ENCODE measurements around the gene TRPM2. TPM values are rescaled to one million over a fixed set of nuclear protein-coding genes. Genes with fewer than 3 reads are reported as not detected.

TRPM2 gene
- total and polyA plus RNA-seq, 2 donors (not counting 1 experiment from before 2014, with no cell fraction given): not detected

- Histone ChIP-seq H3K9me3 (ENCODE audit: control insufficient read depth, insufficient read depth, low read depth, low read length) (no peaks in the 10 kb centered on the region), H3K27ac (ENCODE audit: insufficient read depth, low read length) (no peak overlapping the region), H3K4me2 (ENCODE audit: extremely low read depth, insufficient read depth, low read length) (no peak overlapping the region), H3K4me1 (ENCODE audit: control insufficient read depth, extremely low read depth, insufficient read depth, low read length) (no peaks in the 10 kb centered on the region), H3K36me3 (ENCODE audit: control insufficient read depth, insufficient read depth, low read length) (no peaks in the 10 kb centered on the region), H3K79me2 (ENCODE audit: control insufficient read depth, insufficient read depth, low read length) (no peaks in the 10 kb centered on the region), H3K4me3 (replicated peaks in 1 of 4; ENCODE audit: control extremely low read depth in 1 of 4, insufficient read depth in 1 of 4, low read depth in 3 of 4, low read length in 4 of 4) (no peak overlapping the region), H4K20me1 (ENCODE audit: control insufficient read depth, extremely low read depth, insufficient read depth, low read length) (no peaks in the 10 kb centered on the region), H3K27me3 (ENCODE audit: control insufficient read depth, insufficient read depth, low read length) (no peaks in the 10 kb centered on the region), H2AFZ (ENCODE audit: low read length) (no peak overlapping the region), H3K9ac (ENCODE audit: insufficient read depth, low read length) (no peak overlapping the region)
- no peak for DNase-seq (ENCODE audit: low read depth in 2 of 2)
- no peak for TF ChIP-seq EZH2 (IDR thresholded peaks at IDR 0.05; ENCODE audit: low read length, missing control alignments)
- no peak for TF ChIP-seq CTCF (conservative IDR thresholded peaks at IDR 0.05 in 1 of 2, IDR thresholded peaks at IDR 0.05 in 1 of 2; ENCODE audit: low read depth in 1 of 2, low read length in 2 of 2)
These were observed 27.5 kb downstream of the TRPM2 start for GRCh38 chr21:44380876-44381275.

GRCh38 chr21:44381874-44382273 lies 28.5 kb downstream of the TRPM2 start:
- H3K36me3 ChIP-seq (ENCODE audit: control insufficient read depth, insufficient read depth, low read length): no peaks in the 10 kb centered on the region
- TF ChIP-seq EZH2 (IDR thresholded peaks at IDR 0.05; ENCODE audit: low read length, missing control alignments) (no peak), CTCF (conservative IDR thresholded peaks at IDR 0.05 in 1 of 2, IDR thresholded peaks at IDR 0.05 in 1 of 2; ENCODE audit: low read depth in 1 of 2, low read length in 2 of 2) (no peak)
- DNase-seq (ENCODE audit: low read depth in 2 of 2): no peak

DNA sequence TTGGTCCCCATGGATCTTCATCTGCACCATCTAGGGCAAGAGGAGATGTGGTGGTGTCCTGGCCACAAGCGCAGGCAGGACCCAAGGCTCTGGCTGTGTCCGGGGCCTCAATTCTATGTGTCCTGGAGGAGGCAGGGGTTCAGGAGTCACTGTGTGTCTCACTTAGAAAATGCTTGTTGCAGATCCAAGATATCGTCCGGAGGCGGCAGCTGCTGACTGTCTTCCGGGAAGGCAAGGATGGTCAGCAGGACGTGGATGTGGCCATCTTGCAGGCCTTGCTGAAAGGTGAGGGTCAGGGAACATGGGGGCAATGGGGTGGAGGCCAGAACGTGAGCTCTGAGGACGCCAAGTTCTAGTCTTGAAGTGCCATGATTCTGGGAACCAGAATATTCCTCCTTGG lies 29.1 kb downstream of the TRPM2 start:
- Histone ChIP-seq H3K4me2 (ENCODE audit: extremely low read depth, insufficient read depth, low read length) (no peak overlapping the region), H3K9ac (ENCODE audit: insufficient read depth, low read length) (no peak overlapping the region)
- TF ChIP-seq CTCF (conservative IDR thresholded peaks at IDR 0.05 in 1 of 2, IDR thresholded peaks at IDR 0.05 in 1 of 2; ENCODE audit: low read depth in 1 of 2, low read length in 2 of 2): no peak
- TF ChIP-seq EZH2 (IDR thresholded peaks at IDR 0.05; ENCODE audit: low read length, missing control alignments): no peak

More at GRCh38 chr21:44381874-44382273, 28.5 kb downstream of the TRPM2 start:
- Histone ChIP-seq H4K20me1 (ENCODE audit: control insufficient read depth, extremely low read depth, insufficient read depth, low read length) (no peaks in the 10 kb centered on the region), H3K4me3 (replicated peaks in 1 of 4; ENCODE audit: control extremely low read depth in 1 of 4, insufficient read depth in 1 of 4, low read depth in 3 of 4, low read length in 4 of 4) (no peak overlapping the region), H3K9me3 (ENCODE audit: control insufficient read depth, insufficient read depth, low read depth, low read length) (no peaks in the 10 kb centered on the region), H2AFZ (ENCODE audit: low read length) (no peak overlapping the region), H3K4me1 (ENCODE audit: control insufficient read depth, extremely low read depth, insufficient read depth, low read length) (no peaks in the 10 kb centered on the region), H3K27ac (ENCODE audit: insufficient read depth, low read length) (no peak overlapping the region), H3K4me2 (ENCODE audit: extremely low read depth, insufficient read depth, low read length) (no peak overlapping the region), H3K9ac (ENCODE audit: insufficient read depth, low read length) (no peak overlapping the region), H3K79me2 (ENCODE audit: control insufficient read depth, insufficient read depth, low read length) (no peaks in the 10 kb centered on the region), H3K27me3 (ENCODE audit: control insufficient read depth, insufficient read depth, low read length) (no peaks in the 10 kb centered on the region)

More for the DNA sequence above, 29.1 kb downstream of the TRPM2 start:
- Histone ChIP-seq H3K4me1 (ENCODE audit: control insufficient read depth, extremely low read depth, insufficient read depth, low read length) (no peaks in the 10 kb centered on the region), H3K4me3 (replicated peaks in 1 of 4; ENCODE audit: control extremely low read depth in 1 of 4, insufficient read depth in 1 of 4, low read depth in 3 of 4, low read length in 4 of 4) (no peak overlapping the region), H4K20me1 (ENCODE audit: control insufficient read depth, extremely low read depth, insufficient read depth, low read length) (no peaks in the 10 kb centered on the region), H3K79me2 (ENCODE audit: control insufficient read depth, insufficient read depth, low read length) (no peaks in the 10 kb centered on the region), H3K27me3 (ENCODE audit: control insufficient read depth, insufficient read depth, low read length) (no peaks in the 10 kb centered on the region), H3K27ac (ENCODE audit: insufficient read depth, low read length) (no peak overlapping the region), H2AFZ (ENCODE audit: low read length) (no peak overlapping the region), H3K36me3 (ENCODE audit: control insufficient read depth, insufficient read depth, low read length) (no peaks in the 10 kb centered on the region), H3K9me3 (ENCODE audit: control insufficient read depth, insufficient read depth, low read depth, low read length) (no peaks in the 10 kb centered on the region)
- no peak for DNase-seq (ENCODE audit: low read depth in 2 of 2)
